GM19099 (cell line): ENCODE measurements around the gene SELENBP1.

Experiments
- POLR2A ChIP-seq: IDR thresholded peaks from 3 replicates; pipeline ENCODE4 v1.6.1; 2011; ENCODE audit warnings: low read depth; ENCODE audit not compliant: insufficient read length; ENCODE audit errors: extremely low read depth

SELENBP1 gene

GRCh38 chr1:151327903-151328674 is 44.4 kb downstream of the SELENBP1 start:
- TF ChIP-seq POLR2A, result peak; percentile 1

- TF ChIP-seq POLR2A, result peak; percentile 78
Observed at GRCh38 chr1:151327223-151327902, 45.1 kb downstream of the SELENBP1 start, which contains the start of gene PI4KB. Gene PI4KB, minus strand, starts transcription at chr1:151327416. Its CDS starts 10,935 bp downstream, at chr1:151316481.

DNA sequence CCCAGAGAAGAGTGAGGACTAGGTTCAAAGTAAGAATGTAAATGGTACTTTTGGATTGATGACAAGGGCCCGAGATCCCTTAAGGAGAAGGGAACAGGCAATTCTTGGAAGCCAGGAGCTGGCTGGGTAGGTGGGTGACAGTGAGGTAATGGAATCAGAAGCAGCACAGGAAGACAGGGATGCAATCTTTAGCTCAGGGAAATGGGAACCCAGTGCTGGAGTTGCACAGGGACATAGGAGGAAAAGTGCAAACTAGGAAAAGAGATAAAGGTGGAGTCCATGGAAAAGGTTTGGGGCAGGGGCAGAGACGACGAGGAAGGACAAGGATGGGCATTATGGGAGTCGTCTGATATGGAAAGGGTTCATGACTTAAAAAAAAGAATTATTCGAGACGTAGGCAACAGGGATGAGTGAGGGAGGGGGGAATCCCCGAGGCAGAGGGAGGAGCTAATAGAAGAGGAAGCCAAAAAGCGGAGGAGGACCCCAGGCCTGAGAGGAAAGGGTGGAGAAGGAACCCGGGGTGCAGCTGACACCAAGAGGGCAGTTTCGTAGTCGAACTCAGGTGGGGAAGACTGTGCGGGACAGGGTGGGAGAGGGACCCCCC is 45.8 kb downstream of the SELENBP1 start:
- no peak for TF ChIP-seq POLR2A

GRCh38 chr1:151325646-151326429 is 46.7 kb downstream of the SELENBP1 start:
- no peak for TF ChIP-seq POLR2A

- TF ChIP-seq POLR2A, result no peak
Observed at GRCh38 chr1:151325231-151325630, 47.3 kb downstream of the SELENBP1 start.

- TF ChIP-seq POLR2A, result no peak
Observed at GRCh38 chr1:151324390-151324930, 48.0 kb downstream of the SELENBP1 start.

GRCh38 chr1:151318975-151319374 is 53.5 kb downstream of the SELENBP1 start:
- TF ChIP-seq POLR2A, result no peak

DNA sequence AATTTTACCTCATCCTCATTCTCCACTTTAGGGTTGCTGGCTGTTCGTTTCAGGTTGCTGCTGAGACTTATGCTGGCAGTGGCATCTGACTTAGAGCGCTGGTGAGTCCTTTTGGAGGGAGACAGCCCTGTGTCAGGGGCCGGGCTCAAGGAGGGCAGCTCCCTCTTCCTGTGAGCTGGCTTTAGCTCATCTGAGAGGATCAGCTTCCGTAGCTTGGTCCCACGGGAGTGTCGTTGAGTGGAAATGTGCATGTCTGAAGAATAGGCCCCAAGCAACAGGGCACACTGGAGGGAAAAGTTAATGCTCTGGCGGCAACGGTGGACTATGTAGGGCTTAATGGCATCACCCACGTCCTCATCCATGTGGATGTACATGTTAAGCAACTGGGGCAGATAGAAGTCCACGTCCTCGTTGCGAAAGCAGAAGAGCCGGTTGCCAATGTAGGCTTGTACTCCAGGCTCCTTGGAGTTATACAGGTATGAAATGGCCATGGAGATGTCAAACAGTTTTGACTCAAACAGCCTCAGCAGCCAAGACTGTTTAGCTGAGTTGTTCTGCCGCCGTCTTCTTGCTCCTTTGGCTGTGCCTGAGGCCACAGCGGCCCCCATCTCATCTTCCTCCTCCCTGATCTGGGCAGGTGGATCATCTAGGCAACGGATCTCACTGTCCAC is 56.8 kb downstream of the SELENBP1 start:
- TF ChIP-seq POLR2A, result no peak
